Gastroesophageal sphincter (tissue), 4 donors: ENCODE results near the gene SLC39A11. TPM values are rescaled to one million over a fixed set of nuclear protein-coding genes. Genes with fewer than 3 reads are reported as not detected.

Source experiments
- ATAC-seq: fragments of 150-250 bp; one replicate; pipeline ENCODE4 v1.9.1; 2016; ENCODE audit warnings: mild to moderate bottlenecking, moderate library complexity
- H3K27ac ChIP-seq, 4 donors: fragments of 200-600 bp; sonication (generic) in 3 of 4; 1 replicate in 3 of 4; 2 replicates in 1 of 4; pipeline ENCODE4 v1.5.1; 2016 to 2019
- H3K27me3 ChIP-seq: fragments of 200-600 bp; sonication (generic); one replicate; pipeline ENCODE4 v1.5.1; 2019
- H3K36me3 ChIP-seq, 2 donors: fragments of 200-600 bp; sonication (generic); one replicate each; pipeline ENCODE4 v1.5.1; 2019; ENCODE audit warnings: control low read depth in 1 of 2
- H3K4me1 ChIP-seq, 3 donors: fragments of 200-600 bp; sonication (generic); 1 replicate in 2 of 3; 2 replicates in 1 of 3; pipeline ENCODE4 v1.5.1; 2016 to 2019; ENCODE audit warnings: control low read depth in 2 of 3
- H3K4me3 ChIP-seq, 2 donors: fragments of 200-600 bp; sonication (generic); one replicate each; pipeline ENCODE4 v1.5.1; 2019; ENCODE audit warnings: mild to moderate bottlenecking in 1 of 2, moderate library complexity in 1 of 2
- H3K9me3 ChIP-seq, 3 donors: fragments of 200-600 bp; sonication (generic); one replicate each; pipeline ENCODE4 v1.5.1; 2017 to 2019; ENCODE audit warnings: control low read depth in 2 of 3
- EP300 ChIP-seq: sonication (generic); formaldehyde crosslinking; IDR thresholded peaks from one replicate; pipeline ENCODE4 v1.6.1; 2017; ENCODE audit warnings: antibody characterized with exemption, mild to moderate bottlenecking
- POLR2A ChIP-seq, 2 donors: fragments of 450-650 bp; IDR thresholded peaks; one replicate each; pipeline ENCODE4 v1.6.1; 2017; ENCODE audit warnings: antibody characterized with exemption in 2 of 2, mild to moderate bottlenecking in 2 of 2, moderate library complexity in 1 of 2
- POLR2AphosphoS5 ChIP-seq: sonication (generic); formaldehyde crosslinking; IDR thresholded peaks from one replicate; pipeline ENCODE4 v1.6.1; 2017; ENCODE audit warnings: antibody characterized with exemption
- WGBS, 2 donors: methylation state at CpG; one replicate each; pipeline ENCODE4 v1.1.5; 2018; ENCODE audit warnings: low coverage in 1 of 2; 5-methylcytosine and 5-hydroxymethylcytosine counted together
- total RNA-seq, 4 donors: library from RNA; depleted of rRNA; stranded (reverse); fragments of >200 nt; gene quantifications; one replicate each; pipeline ENCODE4 v1.1.0, GENCODE V29; 2016
- TF ChIP-seq, protein P1 (sequence below), 4 experiments: fragments of 200-600 bp in 2 of 4; fragments of 450-650 bp in 2 of 4; sonication (generic) in 1 of 4; IDR thresholded peaks; one replicate each; pipeline ENCODE4 v1.5.1; 2017 to 2019; ENCODE audit warnings: antibody characterized with exemption in 4 of 4, mild to moderate bottlenecking in 2 of 4, moderate library complexity in 2 of 4

The SLC39A11 gene
- total RNA-seq, 4 donors from 2014 or later, result 11.6 to 16.8 (median 14.5) TPM

- no peak overlapping the region for H3K27ac ChIP-seq
- no peak for ATAC-seq
- 50 to 82% methylated on average over 3 to 6 of the region's 8 CpGs for WGBS, 2 donors
Observed at GRCh38 chr17:73011016-73011486, 81.4 kb downstream of the SLC39A11 start.

GRCh38 chr17:73010414-73010813 is 82.1 kb downstream of the SLC39A11 start:
- Histone ChIP-seq H3K27me3 (no peaks in the 10 kb centered on the region), H3K27ac (no peak overlapping the region), H3K4me3 (no peak overlapping the region), H3K4me1 (no peaks in the 10 kb centered on the region), H3K36me3 (no peaks in the 10 kb centered on the region), H3K9me3 (no peaks in the 10 kb centered on the region)
- no peak for ATAC-seq
- TF ChIP-seq, protein P1, sequence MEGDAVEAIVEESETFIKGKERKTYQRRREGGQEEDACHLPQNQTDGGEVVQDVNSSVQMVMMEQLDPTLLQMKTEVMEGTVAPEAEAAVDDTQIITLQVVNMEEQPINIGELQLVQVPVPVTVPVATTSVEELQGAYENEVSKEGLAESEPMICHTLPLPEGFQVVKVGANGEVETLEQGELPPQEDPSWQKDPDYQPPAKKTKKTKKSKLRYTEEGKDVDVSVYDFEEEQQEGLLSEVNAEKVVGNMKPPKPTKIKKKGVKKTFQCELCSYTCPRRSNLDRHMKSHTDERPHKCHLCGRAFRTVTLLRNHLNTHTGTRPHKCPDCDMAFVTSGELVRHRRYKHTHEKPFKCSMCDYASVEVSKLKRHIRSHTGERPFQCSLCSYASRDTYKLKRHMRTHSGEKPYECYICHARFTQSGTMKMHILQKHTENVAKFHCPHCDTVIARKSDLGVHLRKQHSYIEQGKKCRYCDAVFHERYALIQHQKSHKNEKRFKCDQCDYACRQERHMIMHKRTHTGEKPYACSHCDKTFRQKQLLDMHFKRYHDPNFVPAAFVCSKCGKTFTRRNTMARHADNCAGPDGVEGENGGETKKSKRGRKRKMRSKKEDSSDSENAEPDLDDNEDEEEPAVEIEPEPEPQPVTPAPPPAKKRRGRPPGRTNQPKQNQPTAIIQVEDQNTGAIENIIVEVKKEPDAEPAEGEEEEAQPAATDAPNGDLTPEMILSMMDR (IDR thresholded peaks at IDR 0.05), result no peak
- no peak for TF ChIP-seq POLR2A (IDR thresholded peaks at IDR 0.05)
- no peak for TF ChIP-seq EP300
- no peak for TF ChIP-seq POLR2AphosphoS5
- 90 to 91% methylated on average over 7 of the region's 7 CpGs for WGBS, 2 donors

More at GRCh38 chr17:73011016-73011486, 81.4 kb downstream of the SLC39A11 start:
- no peaks in the 10 kb centered on the region for H3K36me3 ChIP-seq
- TF ChIP-seq, protein P1 (IDR thresholded peaks at IDR 0.05), result no peak
- TF ChIP-seq POLR2AphosphoS5 (no peak), EP300 (no peak), POLR2A (IDR thresholded peaks at IDR 0.05) (no peak)
- H3K27me3 ChIP-seq, result no peaks in the 10 kb centered on the region
- no peaks in the 10 kb centered on the region for H3K4me1 ChIP-seq
- H3K4me3 ChIP-seq, result no peak overlapping the region
- no peaks in the 10 kb centered on the region for H3K9me3 ChIP-seq

DNA sequence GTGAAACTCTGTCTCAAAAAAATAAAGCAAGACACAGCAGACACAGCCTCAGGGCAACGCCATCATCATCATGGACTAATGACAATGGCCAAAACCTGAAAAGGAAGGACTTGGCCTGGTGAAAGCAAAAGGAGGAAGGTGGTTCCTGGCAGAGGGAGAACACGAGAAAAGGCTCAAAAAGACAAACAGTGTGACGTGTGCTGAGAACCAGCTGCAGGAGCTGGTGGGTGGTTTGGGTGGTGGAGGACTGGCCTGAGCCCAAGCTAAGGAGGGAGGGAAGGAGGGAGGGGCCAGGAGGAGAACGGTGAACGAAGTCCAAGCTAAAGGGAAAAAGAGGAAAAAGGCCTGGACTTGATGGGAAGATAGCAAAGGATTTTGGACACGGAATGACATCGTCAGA is 85.1 kb downstream of the SLC39A11 start:
- H3K4me3 ChIP-seq, result no peak overlapping the region
- H3K36me3 ChIP-seq, result no peaks in the 10 kb centered on the region
- no peaks in the 10 kb centered on the region for H3K27me3 ChIP-seq
- H3K27ac ChIP-seq, result no peak overlapping the region
- no peak for ATAC-seq
- no peaks in the 10 kb centered on the region for H3K9me3 ChIP-seq
- 53 to 61% methylated on average over 7 of the region's 7 CpGs for WGBS, 2 donors
- TF ChIP-seq EP300 (no peak), POLR2A (IDR thresholded peaks at IDR 0.05) (no peak), POLR2AphosphoS5 (no peak)
- TF ChIP-seq, protein P1 (IDR thresholded peaks at IDR 0.05), result no peak
- no peaks in the 10 kb centered on the region for H3K4me1 ChIP-seq

DNA sequence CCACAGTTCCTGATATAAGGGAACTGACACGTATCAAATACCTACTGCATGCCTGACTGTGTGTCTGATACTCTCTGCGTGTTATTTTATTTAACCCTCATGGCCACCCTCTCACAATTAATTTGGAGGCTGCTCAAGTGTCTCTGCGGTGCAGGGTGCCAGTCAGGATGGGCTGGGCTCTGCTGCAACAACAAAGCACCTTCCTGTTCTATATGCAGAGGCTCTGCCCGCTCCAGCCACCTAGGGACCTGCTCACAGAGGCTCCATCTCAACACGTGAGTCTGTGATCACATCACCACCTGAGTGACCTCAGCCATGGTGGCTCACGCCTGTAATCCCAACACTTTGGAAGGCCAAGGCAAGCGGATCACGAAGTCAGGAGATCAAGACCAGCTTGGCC is 87.1 kb downstream of the SLC39A11 start:
- TF ChIP-seq EP300 (no peak), POLR2AphosphoS5 (no peak), POLR2A (IDR thresholded peaks at IDR 0.05) (no peak)
- TF ChIP-seq, protein P1 (IDR thresholded peaks at IDR 0.05), result no peak
- Histone ChIP-seq H3K4me3 (no peak overlapping the region), H3K27ac (no peak overlapping the region), H3K4me1 (no peaks in the 10 kb centered on the region), H3K36me3 (no peaks in the 10 kb centered on the region), H3K27me3 (no peaks in the 10 kb centered on the region), H3K9me3 (no peaks in the 10 kb centered on the region)
- WGBS, 2 donors, result 0 to 50% methylated on average over 1 to 2 of the region's 8 CpGs
- no peak for ATAC-seq

DNA sequence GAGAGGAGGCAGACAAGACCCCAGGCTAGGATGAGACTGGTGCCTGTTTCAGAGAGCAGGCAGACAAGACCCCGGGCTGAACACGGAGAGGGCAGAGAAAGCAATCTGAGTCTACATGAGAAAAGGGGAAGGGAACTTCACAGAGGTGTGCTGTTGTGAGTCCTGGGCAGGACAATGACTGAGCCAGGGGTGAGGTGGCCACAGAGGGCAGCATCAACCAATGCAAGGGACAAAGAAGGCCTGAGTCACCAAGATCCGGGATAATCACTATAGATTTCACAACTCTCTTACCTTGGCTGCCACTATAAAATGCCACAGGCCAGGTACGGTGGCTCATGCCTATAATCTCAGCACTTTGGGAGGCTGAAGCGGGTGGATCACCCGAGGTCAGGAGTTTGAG is 89.0 kb downstream of the SLC39A11 start:
- 92 to 94% methylated on average over 2 of the region's 6 CpGs for WGBS, 2 donors
- Histone ChIP-seq H3K4me3 (no peak overlapping the region), H3K4me1 (no peaks in the 10 kb centered on the region), H3K27me3 (no peaks in the 10 kb centered on the region), H3K9me3 (no peaks in the 10 kb centered on the region), H3K27ac (no peak overlapping the region), H3K36me3 (no peaks in the 10 kb centered on the region)
- no peak for TF ChIP-seq EP300
- ATAC-seq, result no peak
